HCT116 (cell line): ENCODE measurements around the gene DFFA.

Experiments used
- ELF1 ChIP-seq: IDR thresholded peaks from 2 replicates; pipeline ENCODE4 v1.6.1; 2012; ENCODE audit warnings: low read depth, borderline replicate concordance
- EZH2 ChIP-seq: fragments of 200-600 bp; sonication (generic); IDR thresholded peaks from 2 replicates; pipeline ENCODE4 v1.6.1; 2017; ENCODE audit warnings: antibody characterized with exemption, mixed run types
- EZH2phosphoT487 ChIP-seq: fragments of 200-600 bp; IDR thresholded peaks from 2 replicates; pipeline ENCODE4 v1.6.1; 2018; ENCODE audit warnings: antibody characterized with exemption, borderline replicate concordance
- MAX ChIP-seq: IDR thresholded peaks from 2 replicates; pipeline ENCODE4 v1.6.1; 2012
- POLR2A ChIP-seq: IDR thresholded peaks from 2 replicates; pipeline ENCODE4 v1.7.0; 2011; ENCODE audit warnings: borderline replicate concordance; ENCODE audit not compliant: insufficient read depth, insufficient read length; ENCODE audit errors: extremely low read depth
- SIN3A ChIP-seq: IDR thresholded peaks from 2 replicates; pipeline ENCODE4 v1.6.1; 2012; ENCODE audit warnings: low read depth
- SP1 ChIP-seq: IDR thresholded peaks from 2 replicates; pipeline ENCODE4 v1.6.1; 2012; ENCODE audit warnings: low read depth
- SRF ChIP-seq: IDR thresholded peaks from 2 replicates; pipeline ENCODE4 v1.6.1; 2012; ENCODE audit warnings: low read depth
- YY1 ChIP-seq: IDR thresholded peaks from 2 replicates; pipeline ENCODE4 v1.6.1; 2011; ENCODE audit warnings: low read length, low read depth, moderate library complexity, mild to moderate bottlenecking; ENCODE audit not compliant: insufficient replicate concordance; ENCODE audit errors: extremely low read depth
- ZFX ChIP-seq: fragments of 450-650 bp; IDR thresholded peaks from 2 replicates; pipeline ENCODE4 v1.6.1; 2017
- ZNF274 ChIP-seq: fragments of 200-500 bp; sonication (Bioruptor generic); IDR thresholded peaks from 2 replicates; pipeline ENCODE4 v1.6.1; 2014; ENCODE audit warnings: mild to moderate bottlenecking, low read depth, low read length, inconsistent platforms
- TF ChIP-seq, protein P1 (sequence below), 3 experiments: fragments of 200-600 bp in 1 of 3; sonication (generic) in 1 of 3; IDR thresholded peaks in 2 of 3; conservative IDR thresholded peaks in 1 of 3; 2 replicates each; pipeline ENCODE4 v1.5.1; 2012 to 2017; ENCODE audit warnings: low read depth in 2 of 3, low read length in 2 of 3, antibody characterized with exemption in 1 of 3, borderline replicate concordance in 1 of 3, control low read depth in 1 of 3, mild to moderate bottlenecking in 1 of 3, mixed read lengths in 1 of 3, mixed run types in 1 of 3, moderate library complexity in 1 of 3; ENCODE audit not compliant: insufficient read depth in 1 of 3
- TF ChIP-seq, protein P2 (sequence below): IDR thresholded peaks from 2 replicates; pipeline ENCODE4 v1.6.1; 2011; ENCODE audit warnings: mild to moderate bottlenecking, low read length, moderate library complexity; ENCODE audit not compliant: insufficient replicate concordance; ENCODE audit errors: extremely low read depth

GRCh38 chr1:10516925-10517676 lies 44.8 kb upstream of the DFFA start:
- TF ChIP-seq SP1 (no peak), POLR2A (no peak), SRF (no peak), ELF1 (no peak), SIN3A (no peak), MAX (no peak), EZH2 (no peak), YY1 (no peak), EZH2phosphoT487 (no peak), ZNF274 (no peak), ZFX (no peak)
- TF ChIP-seq, protein P1, sequence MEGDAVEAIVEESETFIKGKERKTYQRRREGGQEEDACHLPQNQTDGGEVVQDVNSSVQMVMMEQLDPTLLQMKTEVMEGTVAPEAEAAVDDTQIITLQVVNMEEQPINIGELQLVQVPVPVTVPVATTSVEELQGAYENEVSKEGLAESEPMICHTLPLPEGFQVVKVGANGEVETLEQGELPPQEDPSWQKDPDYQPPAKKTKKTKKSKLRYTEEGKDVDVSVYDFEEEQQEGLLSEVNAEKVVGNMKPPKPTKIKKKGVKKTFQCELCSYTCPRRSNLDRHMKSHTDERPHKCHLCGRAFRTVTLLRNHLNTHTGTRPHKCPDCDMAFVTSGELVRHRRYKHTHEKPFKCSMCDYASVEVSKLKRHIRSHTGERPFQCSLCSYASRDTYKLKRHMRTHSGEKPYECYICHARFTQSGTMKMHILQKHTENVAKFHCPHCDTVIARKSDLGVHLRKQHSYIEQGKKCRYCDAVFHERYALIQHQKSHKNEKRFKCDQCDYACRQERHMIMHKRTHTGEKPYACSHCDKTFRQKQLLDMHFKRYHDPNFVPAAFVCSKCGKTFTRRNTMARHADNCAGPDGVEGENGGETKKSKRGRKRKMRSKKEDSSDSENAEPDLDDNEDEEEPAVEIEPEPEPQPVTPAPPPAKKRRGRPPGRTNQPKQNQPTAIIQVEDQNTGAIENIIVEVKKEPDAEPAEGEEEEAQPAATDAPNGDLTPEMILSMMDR (IDR thresholded peaks at IDR 0.05 in 2 of 3, conservative IDR thresholded peaks at IDR 0.05 in 1 of 3; ENCODE audit: borderline replicate concordance in 1 of 3, insufficient read depth in 1 of 3, low read depth in 2 of 3, low read length in 2 of 3) = no peak
- TF ChIP-seq, protein P2, sequence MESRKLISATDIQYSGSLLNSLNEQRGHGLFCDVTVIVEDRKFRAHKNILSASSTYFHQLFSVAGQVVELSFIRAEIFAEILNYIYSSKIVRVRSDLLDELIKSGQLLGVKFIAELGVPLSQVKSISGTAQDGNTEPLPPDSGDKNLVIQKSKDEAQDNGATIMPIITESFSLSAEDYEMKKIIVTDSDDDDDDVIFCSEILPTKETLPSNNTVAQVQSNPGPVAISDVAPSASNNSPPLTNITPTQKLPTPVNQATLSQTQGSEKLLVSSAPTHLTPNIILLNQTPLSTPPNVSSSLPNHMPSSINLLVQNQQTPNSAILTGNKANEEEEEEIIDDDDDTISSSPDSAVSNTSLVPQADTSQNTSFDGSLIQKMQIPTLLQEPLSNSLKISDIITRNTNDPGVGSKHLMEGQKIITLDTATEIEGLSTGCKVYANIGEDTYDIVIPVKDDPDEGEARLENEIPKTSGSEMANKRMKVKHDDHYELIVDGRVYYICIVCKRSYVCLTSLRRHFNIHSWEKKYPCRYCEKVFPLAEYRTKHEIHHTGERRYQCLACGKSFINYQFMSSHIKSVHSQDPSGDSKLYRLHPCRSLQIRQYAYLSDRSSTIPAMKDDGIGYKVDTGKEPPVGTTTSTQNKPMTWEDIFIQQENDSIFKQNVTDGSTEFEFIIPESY = no peak
